Stimulated activated naive B cell treated with anti-CD40 and anti-IgM and Interleukin-4, amounts not matched to agents 10 μg/mL and 1 μg/mL and 100 μg/mL, for 72 hours (primary cell): ENCODE results near the gene BCAS3.
A peak's percentile ranks its signal among the peaks of the same experiment; 100 is the strongest.

Experiments used
- ATAC-seq, 2 donors: fragments of 150-1000 bp; cut with Tn5 transposase; replicated peaks; 2 replicates each; pipeline ENCODE4 v1.10.0; 2021; ENCODE audit warnings: moderate library complexity in 1 of 2
- DNase-seq: peaks from one replicate; pipeline ENCODE4 v3.0.0; 2021
- H3K27ac Mint-ChIP-seq: one replicate; pipeline ENCODE4 v1.8.0; 2022; ENCODE audit warnings: mild to moderate bottlenecking, mixed read lengths
- H3K27me3 Mint-ChIP-seq, 2 donors: one replicate each; pipeline ENCODE4 v1.8.0; 2022; ENCODE audit warnings: mixed read lengths in 2 of 2
- H3K36me3 Mint-ChIP-seq, 2 donors: one replicate each; pipeline ENCODE4 v1.8.0; 2022; ENCODE audit warnings: mixed read lengths in 2 of 2, mild to moderate bottlenecking in 1 of 2
- H3K4me1 Mint-ChIP-seq, 2 donors: one replicate each; pipeline ENCODE4 v1.8.0; 2022; ENCODE audit warnings: mixed read lengths in 2 of 2, mild to moderate bottlenecking in 1 of 2
- H3K4me3 Mint-ChIP-seq, 2 donors: one replicate each; pipeline ENCODE4 v1.8.0; 2022; ENCODE audit warnings: mild to moderate bottlenecking in 2 of 2, mixed read lengths in 2 of 2, moderate library complexity in 1 of 2
- H3K9me3 Mint-ChIP-seq, 2 donors: one replicate each; pipeline ENCODE4 v1.8.0; 2022; ENCODE audit warnings: mixed read lengths in 2 of 2, mild to moderate bottlenecking in 1 of 2

Gene BCAS3

GRCh38 chr17:61376931-61377838, 699.5 kb downstream of the BCAS3 start:
- no peak for DNase-seq
- H3K4me1 Mint-ChIP-seq = peaks cover 5 to 18% of the 10 kb centered on the region in 2 donors
- no peaks in the 10 kb centered on the region for H3K27me3 Mint-ChIP-seq
- no peak for ATAC-seq
- no peak overlapping the region for H3K27ac Mint-ChIP-seq
- H3K4me3 Mint-ChIP-seq = no peak overlapping the region
- peaks cover 0 to 6% of the 10 kb centered on the region in 2 donors for H3K36me3 Mint-ChIP-seq
- H3K9me3 Mint-ChIP-seq = no peaks in the 10 kb centered on the region

- Mint-ChIP-seq H3K27me3 (no peaks in the 10 kb centered on the region), H3K27ac (peak overlapping the region; percentile 5), H3K9me3 (no peaks in the 10 kb centered on the region), H3K36me3 (peaks cover 0 to 6% of the 10 kb centered on the region in 2 donors), H3K4me1 (peaks cover 3 to 14% of the 10 kb centered on the region in 2 donors), H3K4me3 (no peak overlapping the region)
- DNase-seq (no peak), ATAC-seq (peak; percentile 49 to 58)
Measured at GRCh38 chr17:61378658-61379456, 701.2 kb downstream of the BCAS3 start.

GRCh38 chr17:61379457-61380216, 702.0 kb downstream of the BCAS3 start:
- H3K4me1 Mint-ChIP-seq = peaks cover 0 to 9% of the 10 kb centered on the region in 2 donors
- DNase-seq = no peak
- no peaks in the 10 kb centered on the region for H3K27me3 Mint-ChIP-seq
- no peak for ATAC-seq
- no peaks in the 10 kb centered on the region for H3K9me3 Mint-ChIP-seq
- H3K4me3 Mint-ChIP-seq = no peak overlapping the region
- no peak overlapping the region for H3K27ac Mint-ChIP-seq
- H3K36me3 Mint-ChIP-seq = peaks cover 0 to 6% of the 10 kb centered on the region in 2 donors

- H3K27me3 Mint-ChIP-seq = no peaks in the 10 kb centered on the region
- no peak overlapping the region for H3K27ac Mint-ChIP-seq
- no peak overlapping the region for H3K4me3 Mint-ChIP-seq
Measured at GRCh38 chr17:61380217-61380835, 702.7 kb downstream of the BCAS3 start.

GRCh38 chr17:61380836-61381525, 703.3 kb downstream of the BCAS3 start:
- Mint-ChIP-seq H3K27me3 (no peaks in the 10 kb centered on the region), H3K4me1 (peaks cover 0 to 9% of the 10 kb centered on the region in 2 donors), H3K36me3 (peaks cover 0 to 6% of the 10 kb centered on the region in 2 donors), H3K9me3 (no peaks in the 10 kb centered on the region), H3K4me3 (no peak overlapping the region), H3K27ac (no peak overlapping the region)
- no peak for DNase-seq
- ATAC-seq = no peak

More at GRCh38 chr17:61380217-61380835, 702.7 kb downstream of the BCAS3 start:
- H3K9me3 Mint-ChIP-seq = no peaks in the 10 kb centered on the region
- ATAC-seq (no peak), DNase-seq (no peak)
- peaks cover 0 to 6% of the 10 kb centered on the region in 2 donors for H3K36me3 Mint-ChIP-seq
- H3K4me1 Mint-ChIP-seq = peaks cover 0 to 9% of the 10 kb centered on the region in 2 donors

GRCh38 chr17:61381537-61381936, 703.9 kb downstream of the BCAS3 start:
- no peaks in the 10 kb centered on the region for H3K27me3 Mint-ChIP-seq
- no peak overlapping the region for H3K27ac Mint-ChIP-seq
- H3K4me1 Mint-ChIP-seq = peaks cover 0 to 9% of the 10 kb centered on the region in 2 donors
- DNase-seq (no peak), ATAC-seq (no peak)
- peaks cover 0 to 3% of the 10 kb centered on the region in 2 donors for H3K36me3 Mint-ChIP-seq
- no peak overlapping the region for H3K4me3 Mint-ChIP-seq
- H3K9me3 Mint-ChIP-seq = no peaks in the 10 kb centered on the region

GRCh38 chr17:61382796-61383688, 705.4 kb downstream of the BCAS3 start:
- no peak overlapping the region for H3K4me3 Mint-ChIP-seq
- no peaks in the 10 kb centered on the region for H3K27me3 Mint-ChIP-seq
- H3K36me3 Mint-ChIP-seq = no peaks in the 10 kb centered on the region
- DNase-seq (no peak), ATAC-seq (no peak)
- H3K27ac Mint-ChIP-seq = no peak overlapping the region
- H3K4me1 Mint-ChIP-seq = peaks cover 0 to 9% of the 10 kb centered on the region in 2 donors
- H3K9me3 Mint-ChIP-seq = no peaks in the 10 kb centered on the region

- ATAC-seq (no peak), DNase-seq (no peak)
- Mint-ChIP-seq H3K36me3 (no peaks in the 10 kb centered on the region), H3K4me1 (peaks cover 0 to 7% of the 10 kb centered on the region in 2 donors), H3K27me3 (peaks cover 0 to 7% of the 10 kb centered on the region in 2 donors), H3K4me3 (no peak overlapping the region), H3K9me3 (no peaks in the 10 kb centered on the region), H3K27ac (no peak overlapping the region)
Measured at GRCh38 chr17:61383689-61384201, 706.1 kb downstream of the BCAS3 start.

- Mint-ChIP-seq H3K27ac (no peak overlapping the region), H3K27me3 (peaks cover 5 to 13% of the 10 kb centered on the region in 2 donors), H3K4me3 (no peak overlapping the region), H3K4me1 (peaks cover 2 to 7% of the 10 kb centered on the region in 2 donors), H3K36me3 (no peaks in the 10 kb centered on the region), H3K9me3 (no peaks in the 10 kb centered on the region)
- ATAC-seq (no peak), DNase-seq (no peak)
Measured at GRCh38 chr17:61384354-61384691, 706.7 kb downstream of the BCAS3 start.

- Mint-ChIP-seq H3K4me1 (peaks cover 4 to 12% of the 10 kb centered on the region in 2 donors), H3K4me3 (no peak overlapping the region), H3K27ac (no peak overlapping the region), H3K36me3 (no peaks in the 10 kb centered on the region), H3K9me3 (no peaks in the 10 kb centered on the region), H3K27me3 (peaks cover 8 to 17% of the 10 kb centered on the region in 2 donors)
- ATAC-seq = no peak
- DNase-seq = no peak
Measured at GRCh38 chr17:61384692-61385576, 707.3 kb downstream of the BCAS3 start.

GRCh38 chr17:61385577-61386236, 708.1 kb downstream of the BCAS3 start:
- H3K27me3 Mint-ChIP-seq = peaks cover 16 to 25% of the 10 kb centered on the region in 2 donors
- H3K4me1 Mint-ChIP-seq = peaks cover 5 to 15% of the 10 kb centered on the region in 2 donors
- no peak overlapping the region for H3K4me3 Mint-ChIP-seq
- no peaks in the 10 kb centered on the region for H3K9me3 Mint-ChIP-seq
- DNase-seq = no peak
- H3K27ac Mint-ChIP-seq = no peak overlapping the region
- no peaks in the 10 kb centered on the region for H3K36me3 Mint-ChIP-seq
- no peak for ATAC-seq
